ENCODE results near the gene MYO7A.

Gene MYO7A

GRCh38 chr11:77198440-77198849 is 70.4 kb downstream of the MYO7A start:
- FAIRE-seq (peak; percentile 56), DNase-seq (ENCODE audit: low spot score) (peak; percentile 59)

- FAIRE-seq (peak; percentile 53), DNase-seq (ENCODE audit: low spot score) (no peak)
Observed at GRCh38 chr11:77199137-77199745, 71.2 kb downstream of the MYO7A start.

GRCh38 chr11:77200351-77201268 is 72.6 kb downstream of the MYO7A start:
- peak; percentile 30 for FAIRE-seq
- no peak for DNase-seq (ENCODE audit: low spot score)

- FAIRE-seq = peak; percentile 65
- DNase-seq (ENCODE audit: low spot score) = no peak
Observed at GRCh38 chr11:77201370-77201769, 73.3 kb downstream of the MYO7A start.

DNA sequence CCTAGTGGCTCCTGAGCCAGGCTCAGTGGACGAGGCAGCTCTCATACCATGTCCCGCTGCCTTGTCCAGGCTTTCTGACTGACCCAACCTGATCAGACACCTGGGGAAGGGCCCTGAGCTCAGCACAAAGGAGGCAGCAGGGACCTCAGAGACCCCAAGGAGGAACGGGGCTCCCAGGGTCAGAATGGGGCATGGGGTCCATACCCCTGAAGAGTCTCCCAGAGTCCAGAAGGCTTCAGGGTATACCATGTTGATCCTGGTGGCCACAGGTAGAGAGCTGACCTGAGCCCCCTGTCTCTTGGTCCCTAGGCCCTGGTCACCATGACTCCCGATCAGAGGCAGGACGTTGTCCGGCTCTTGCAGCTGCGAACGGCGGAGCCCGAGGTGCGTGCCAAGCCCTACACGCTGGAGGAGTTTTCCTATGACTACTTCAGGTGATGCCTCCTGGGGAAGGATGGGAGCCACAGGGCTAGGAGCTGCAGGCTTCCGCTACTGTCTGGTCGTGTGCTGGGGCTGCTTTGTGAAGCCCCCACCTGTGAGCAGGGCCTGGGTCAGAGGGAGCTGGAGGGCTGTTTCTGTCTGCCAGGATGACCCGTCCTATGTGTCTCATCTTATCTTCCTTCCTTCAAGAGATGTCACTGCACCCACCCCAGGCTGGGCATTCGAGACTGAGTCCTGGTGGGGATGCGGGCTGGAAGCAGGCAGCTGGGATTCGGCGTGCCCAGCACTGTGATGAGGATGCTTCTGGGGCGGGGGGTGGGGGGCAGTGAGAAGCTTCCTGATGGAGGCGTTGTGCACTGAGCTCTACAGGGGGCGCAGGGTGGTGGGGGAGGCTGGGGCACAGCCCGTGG is 74.2 kb downstream of the MYO7A start:
- FAIRE-seq (peak; percentile 13), DNase-seq (ENCODE audit: low spot score) (no peak)

- FAIRE-seq (peak; percentile 23), DNase-seq (ENCODE audit: low spot score) (no peak)
Observed at GRCh38 chr11:77202941-77203900, 75.2 kb downstream of the MYO7A start.

- DNase-seq (ENCODE audit: low spot score) (no peak), FAIRE-seq (no peak)
Observed at GRCh38 chr11:77203901-77204753, 76.1 kb downstream of the MYO7A start.

- DNase-seq (ENCODE audit: low spot score) (no peak), FAIRE-seq (no peak)
Observed at GRCh38 chr11:77204754-77205466, 76.9 kb downstream of the MYO7A start.

DNA sequence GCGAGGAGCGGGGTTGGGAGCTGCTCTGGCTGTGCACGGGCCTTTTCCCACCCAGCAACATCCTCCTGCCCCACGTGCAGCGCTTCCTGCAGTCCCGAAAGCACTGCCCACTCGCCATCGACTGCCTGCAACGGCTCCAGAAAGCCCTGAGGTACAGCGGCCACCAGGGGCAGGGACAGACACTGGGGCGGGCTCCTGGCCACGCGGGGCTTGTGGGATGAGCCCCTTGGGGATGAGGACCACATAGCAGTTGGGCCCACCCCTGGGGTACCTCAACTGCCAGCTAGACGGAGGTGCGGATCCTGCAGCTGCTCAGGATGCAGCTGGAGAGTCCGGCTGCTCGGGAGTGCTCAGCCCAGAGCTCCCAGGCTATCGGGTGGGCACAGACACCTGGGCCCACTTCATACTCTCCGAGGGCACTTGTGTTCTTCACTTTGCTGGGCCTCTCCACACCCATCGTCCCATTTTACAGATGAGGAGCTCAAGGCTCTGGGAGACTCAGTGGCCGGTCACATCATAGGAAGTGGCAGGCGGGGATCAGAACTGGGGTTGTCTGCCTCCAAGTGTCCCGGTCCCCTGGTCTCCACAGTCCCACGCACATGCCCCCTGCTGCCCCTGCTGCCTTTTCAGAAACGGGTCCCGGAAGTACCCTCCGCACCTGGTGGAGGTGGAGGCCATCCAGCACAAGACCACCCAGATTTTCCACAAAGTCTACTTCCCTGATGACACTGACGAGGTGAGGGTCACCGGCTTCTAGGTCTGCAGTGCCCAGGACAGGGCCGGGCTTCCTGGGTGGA is 77.6 kb downstream of the MYO7A start:
- FAIRE-seq = no peak
- DNase-seq (ENCODE audit: low spot score) = no peak

- no peak for DNase-seq (ENCODE audit: low spot score)
Observed at GRCh38 chr11:77206264-77207018, 78.4 kb downstream of the MYO7A start.

GRCh38 chr11:77207019-77207485 is 79.0 kb downstream of the MYO7A start:
- FAIRE-seq = no peak
- no peak for DNase-seq (ENCODE audit: low spot score)

More at GRCh38 chr11:77206264-77207018, 78.4 kb downstream of the MYO7A start:
- no peak for FAIRE-seq

- no peak for DNase-seq (ENCODE audit: low spot score)
- FAIRE-seq = no peak
Observed at GRCh38 chr11:77207618-77208313, 79.7 kb downstream of the MYO7A start.

DNA sequence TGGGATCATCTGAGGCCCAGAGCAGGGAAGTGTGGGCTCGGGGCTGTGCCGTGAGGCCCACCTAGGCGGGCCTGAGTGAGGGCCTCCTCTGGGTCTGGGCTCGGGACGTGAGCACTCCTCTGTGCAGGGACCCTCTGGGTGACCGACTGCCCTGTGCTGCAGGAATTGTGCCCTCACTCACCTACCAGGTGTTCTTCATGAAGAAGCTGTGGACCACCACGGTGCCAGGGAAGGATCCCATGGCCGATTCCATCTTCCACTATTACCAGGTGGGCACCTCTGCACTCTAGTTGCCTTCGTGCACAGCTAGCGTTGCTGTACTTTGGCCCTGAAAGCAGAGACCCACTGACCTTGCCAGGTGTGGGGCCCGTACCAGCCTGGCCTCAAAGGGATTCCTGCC is 80.5 kb downstream of the MYO7A start:
- no peak for FAIRE-seq
- no peak for DNase-seq (ENCODE audit: low spot score)

DNA sequence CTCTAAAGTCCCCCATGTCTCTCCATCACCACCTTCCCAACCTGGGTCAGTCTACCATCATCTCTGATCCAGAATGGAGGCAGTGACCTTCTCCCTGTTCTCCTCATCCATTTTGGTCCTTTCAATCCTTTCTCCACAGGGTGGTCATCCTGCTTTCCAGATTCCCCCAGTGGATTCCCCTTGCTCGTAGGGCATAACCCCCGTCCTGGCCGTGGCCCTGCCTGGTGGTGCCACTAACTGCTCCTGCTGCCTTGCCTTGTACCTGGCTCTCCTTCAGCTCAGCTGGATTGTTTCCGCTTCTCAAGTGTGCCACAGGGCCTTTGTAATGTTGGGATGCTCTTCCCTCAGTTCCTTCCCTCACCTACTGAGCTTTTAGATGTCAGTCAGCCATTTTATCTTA is 81.6 kb downstream of the MYO7A start:
- DNase-seq (ENCODE audit: low spot score) (no peak), FAIRE-seq (no peak)

- no peak for FAIRE-seq
- no peak for DNase-seq (ENCODE audit: low spot score)
Observed at GRCh38 chr11:77211040-77211451, 83.0 kb downstream of the MYO7A start.

DNA sequence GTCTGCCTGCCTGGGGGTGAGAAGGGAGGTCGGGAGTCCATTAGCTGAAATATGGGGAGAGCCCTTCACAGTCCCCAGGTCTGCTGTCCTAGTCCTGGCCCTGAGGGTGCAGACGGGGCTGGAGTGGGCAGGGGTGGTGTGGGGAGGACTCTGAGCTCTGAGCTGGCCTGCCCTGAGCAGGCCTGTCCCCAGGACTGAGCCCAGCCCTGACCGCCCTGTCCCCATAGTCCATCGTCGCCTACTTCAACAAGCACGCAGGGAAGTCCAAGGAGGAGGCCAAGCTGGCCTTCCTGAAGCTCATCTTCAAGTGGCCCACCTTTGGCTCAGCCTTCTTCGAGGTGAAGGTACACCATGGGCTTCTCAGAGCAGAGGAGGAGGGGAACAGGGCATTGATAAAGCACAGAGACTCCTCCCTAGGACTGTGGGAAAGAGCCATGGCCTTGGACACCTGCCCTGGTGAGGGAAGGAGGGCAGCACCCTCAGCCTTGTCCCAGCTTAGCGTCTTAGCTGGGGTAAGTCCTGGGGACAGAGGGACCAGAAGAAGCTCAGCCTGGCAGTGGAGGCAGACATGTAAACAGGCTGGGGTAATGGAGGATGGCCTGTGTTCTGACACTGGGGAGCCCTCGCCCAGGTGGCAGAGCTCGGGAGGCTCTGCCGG is 83.7 kb downstream of the MYO7A start:
- FAIRE-seq = peak; percentile 17
- DNase-seq (ENCODE audit: low spot score) = no peak
